Measurements from ENCODE around the gene GNG5. TPM values are rescaled to one million over a fixed set of nuclear protein-coding genes. Genes with fewer than 3 reads are reported as not detected.

Gene GNG5
- total and polyA plus RNA-seq, 4 donors, result 60.7 to 263 (median 161) TPM

DNA sequence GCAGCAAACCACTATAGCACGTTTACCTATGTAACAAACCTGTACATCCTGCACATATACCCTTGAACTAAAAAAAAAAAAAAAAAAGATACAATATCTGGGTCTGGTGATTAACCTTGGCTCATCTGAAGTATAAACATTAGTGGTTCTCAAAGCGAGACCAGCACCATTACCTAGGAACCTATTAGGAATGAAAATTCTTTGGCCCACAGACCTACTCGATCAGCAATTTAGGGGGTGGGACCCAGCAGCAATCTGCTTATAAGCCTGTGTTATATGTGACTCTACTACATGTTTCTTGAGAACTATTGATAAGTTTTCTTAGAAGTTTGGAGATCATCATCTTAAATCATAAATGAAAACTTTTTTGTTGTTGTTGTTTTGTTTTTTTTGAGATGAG is 9.9 kb downstream of the GNG5 start:
- DNase-seq (no peak), ATAC-seq (ENCODE audit: insufficient read depth, low FRiP score) (no peak)
- Histone ChIP-seq H3K9me3 (ENCODE audit: control insufficient read depth in 4 of 4, insufficient read depth in 3 of 4, low read length in 3 of 4) (no peaks in the 10 kb centered on the region), H3K27me3 (ENCODE audit: control insufficient read depth in 3 of 3, insufficient read depth in 3 of 3, low read length in 2 of 3) (no peaks in the 10 kb centered on the region), H3K9ac (ENCODE audit: insufficient read depth in 1 of 2, low read length in 2 of 2) (no peak overlapping the region), H3K4me1 (ENCODE audit: control insufficient read depth in 5 of 5, insufficient read depth in 5 of 5, low read length in 5 of 5) (peaks cover 0 to 10% (median 0%) of the 10 kb centered on the region in 5 donors), H3K27ac (ENCODE audit: low read depth in 1 of 2, low read length in 1 of 2) (no peak overlapping the region), H3K4me3 (no peak overlapping the region), H3K36me3 (ENCODE audit: control insufficient read depth in 4 of 4, insufficient read depth in 4 of 4, low read length in 4 of 4) (peaks cover 8 to 64% (median 27%) of the 10 kb centered on the region in 4 donors)
- TF ChIP-seq, protein P1, sequence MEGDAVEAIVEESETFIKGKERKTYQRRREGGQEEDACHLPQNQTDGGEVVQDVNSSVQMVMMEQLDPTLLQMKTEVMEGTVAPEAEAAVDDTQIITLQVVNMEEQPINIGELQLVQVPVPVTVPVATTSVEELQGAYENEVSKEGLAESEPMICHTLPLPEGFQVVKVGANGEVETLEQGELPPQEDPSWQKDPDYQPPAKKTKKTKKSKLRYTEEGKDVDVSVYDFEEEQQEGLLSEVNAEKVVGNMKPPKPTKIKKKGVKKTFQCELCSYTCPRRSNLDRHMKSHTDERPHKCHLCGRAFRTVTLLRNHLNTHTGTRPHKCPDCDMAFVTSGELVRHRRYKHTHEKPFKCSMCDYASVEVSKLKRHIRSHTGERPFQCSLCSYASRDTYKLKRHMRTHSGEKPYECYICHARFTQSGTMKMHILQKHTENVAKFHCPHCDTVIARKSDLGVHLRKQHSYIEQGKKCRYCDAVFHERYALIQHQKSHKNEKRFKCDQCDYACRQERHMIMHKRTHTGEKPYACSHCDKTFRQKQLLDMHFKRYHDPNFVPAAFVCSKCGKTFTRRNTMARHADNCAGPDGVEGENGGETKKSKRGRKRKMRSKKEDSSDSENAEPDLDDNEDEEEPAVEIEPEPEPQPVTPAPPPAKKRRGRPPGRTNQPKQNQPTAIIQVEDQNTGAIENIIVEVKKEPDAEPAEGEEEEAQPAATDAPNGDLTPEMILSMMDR (IDR thresholded peaks at IDR 0.05; ENCODE audit: control extremely low read depth, extremely low read depth), result no peak
- 91 to 93% methylated on average over 3 of the region's 3 CpGs for WGBS, 2 donors

DNA sequence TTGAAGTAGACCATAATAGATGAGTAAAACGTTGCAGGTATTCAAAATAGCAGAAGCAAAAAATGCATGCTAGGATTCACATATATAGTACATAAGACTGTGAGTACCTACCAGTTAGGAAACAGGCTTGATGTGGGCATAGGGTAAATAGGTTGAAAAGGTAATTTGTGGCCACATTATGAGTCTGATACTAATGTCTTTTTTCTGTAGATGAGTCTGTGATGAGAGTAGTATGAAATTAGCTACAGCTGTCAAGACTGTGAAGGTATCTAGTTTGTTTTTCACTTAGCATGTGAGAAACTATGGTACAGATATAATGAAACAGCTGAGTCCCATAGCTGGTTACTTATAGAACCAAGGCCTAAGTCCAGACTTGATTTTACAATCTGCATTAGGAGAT is 12.6 kb downstream of the GNG5 start:
- no peak for ATAC-seq (ENCODE audit: insufficient read depth, low FRiP score)
- Histone ChIP-seq H3K27ac (ENCODE audit: low read depth in 1 of 2, low read length in 1 of 2) (no peak overlapping the region), H3K9me3 (ENCODE audit: control insufficient read depth in 4 of 4, insufficient read depth in 3 of 4, low read length in 3 of 4) (no peaks in the 10 kb centered on the region), H3K4me3 (no peak overlapping the region), H3K9ac (ENCODE audit: insufficient read depth in 1 of 2, low read length in 2 of 2) (no peak overlapping the region), H3K4me1 (ENCODE audit: control insufficient read depth in 5 of 5, insufficient read depth in 5 of 5, low read length in 5 of 5) (peaks cover 0 to 6% (median 0%) of the 10 kb centered on the region in 5 donors), H3K27me3 (ENCODE audit: control insufficient read depth in 3 of 3, insufficient read depth in 3 of 3, low read length in 2 of 3) (no peaks in the 10 kb centered on the region), H3K36me3 (ENCODE audit: control insufficient read depth in 4 of 4, insufficient read depth in 4 of 4, low read length in 4 of 4) (peaks cover 12 to 59% (median 32%) of the 10 kb centered on the region in 4 donors)
- DNase-seq, result no peak
- TF ChIP-seq, protein P1 (IDR thresholded peaks at IDR 0.05; ENCODE audit: control extremely low read depth, extremely low read depth), result no peak
- WGBS, 2 donors, result 68 to 77% methylated on average over 1 of the region's 1 CpG

DNA sequence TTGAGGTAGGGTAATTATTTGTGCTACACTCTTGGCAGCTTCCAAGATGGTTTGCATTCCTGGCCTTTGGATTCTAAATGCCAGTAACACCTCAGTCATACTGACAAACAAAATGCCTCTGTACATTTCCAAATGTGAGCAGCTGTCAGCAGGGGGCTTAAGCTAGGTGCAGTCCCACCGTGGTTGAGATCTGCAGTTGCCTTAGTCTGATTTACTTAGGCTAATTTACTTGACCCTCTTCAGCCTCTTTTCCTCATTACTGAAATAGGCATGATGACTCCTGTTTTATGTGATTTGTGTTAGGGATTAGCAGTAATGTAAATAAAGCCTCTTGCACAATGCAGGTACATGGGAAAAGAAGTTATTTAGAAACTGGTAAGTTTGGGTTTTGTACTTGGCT is 13.7 kb downstream of the GNG5 start:
- H3K27me3 ChIP-seq (ENCODE audit: control insufficient read depth in 3 of 3, insufficient read depth in 3 of 3, low read length in 2 of 3), result no peaks in the 10 kb centered on the region

More for the DNA sequence above, 13.7 kb downstream of the GNG5 start:
- ATAC-seq (ENCODE audit: insufficient read depth, low FRiP score), result no peak
- peaks cover 12 to 49% (median 29%) of the 10 kb centered on the region in 4 donors for H3K36me3 ChIP-seq (ENCODE audit: control insufficient read depth in 4 of 4, insufficient read depth in 4 of 4, low read length in 4 of 4)
- 67 to 92% methylated on average over 1 of the region's 1 CpG for WGBS, 2 donors
- DNase-seq, result no peak
- H3K27ac ChIP-seq (ENCODE audit: low read depth in 1 of 2, low read length in 1 of 2), result no peak overlapping the region
- no peaks in the 10 kb centered on the region for H3K9me3 ChIP-seq (ENCODE audit: control insufficient read depth in 4 of 4, insufficient read depth in 3 of 4, low read length in 3 of 4)
- H3K4me3 ChIP-seq, result no peak overlapping the region
- peaks cover 0 to 6% (median 0%) of the 10 kb centered on the region in 5 donors for H3K4me1 ChIP-seq (ENCODE audit: control insufficient read depth in 5 of 5, insufficient read depth in 5 of 5, low read length in 5 of 5)
- TF ChIP-seq, protein P1 (IDR thresholded peaks at IDR 0.05; ENCODE audit: control extremely low read depth, extremely low read depth), result no peak
- no peak overlapping the region for H3K9ac ChIP-seq (ENCODE audit: insufficient read depth in 1 of 2, low read length in 2 of 2)

Measured in lung (tissue), 12 donors.